GM23248 (cell line): ENCODE results near the gene AKAP13.

ENCODE experiments used
- EZH2 ChIP-seq: fragments of 200-600 bp; sonication (generic); IDR thresholded peaks from 2 replicates; pipeline ENCODE4 v1.6.1; 2018; ENCODE audit warnings: antibody characterized with exemption, mild to moderate bottlenecking; ENCODE audit not compliant: insufficient read depth, poor library complexity, severe bottlenecking
- EZH2phosphoT487 ChIP-seq: fragments of 200-600 bp; sonication (generic); IDR thresholded peaks from 2 replicates; pipeline ENCODE4 v1.6.1; 2018; ENCODE audit warnings: antibody characterized with exemption, moderate library complexity, mild to moderate bottlenecking, low read depth; ENCODE audit not compliant: insufficient read depth

DNA sequence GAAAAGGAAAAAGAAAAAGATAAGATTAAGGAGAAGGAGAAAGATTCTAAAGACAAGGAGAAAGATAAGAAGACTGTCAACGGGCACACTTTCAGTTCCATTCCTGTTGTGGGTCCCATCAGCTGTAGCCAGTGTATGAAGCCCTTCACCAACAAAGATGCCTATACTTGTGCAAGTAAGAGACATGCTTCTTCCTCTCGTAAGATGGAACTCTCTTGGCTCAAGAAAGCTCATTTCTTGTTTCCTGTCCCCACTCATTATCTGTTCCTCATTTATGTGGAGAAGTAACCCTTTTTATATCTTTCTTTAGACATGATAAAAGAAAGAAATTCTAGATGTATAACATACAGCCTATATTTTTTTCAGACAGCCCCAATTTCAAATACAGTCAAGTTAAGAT lies 312.9 kb downstream of the AKAP13 start:
- TF ChIP-seq EZH2 (no peak), EZH2phosphoT487 (no peak)
